GM12872 (cell line): ENCODE data around the gene ARHGAP25.

Experiments
- CTCF ChIP-seq: IDR thresholded peaks from 3 replicates; pipeline ENCODE4 v1.5.1; 2011; ENCODE audit warnings: low read depth, mild to moderate bottlenecking, low read length, moderate library complexity; ENCODE audit not compliant: insufficient read depth

ARHGAP25 gene

GRCh38 chr2:68738906-68739594, 4.4 kb downstream of the ARHGAP25 start:
- TF ChIP-seq CTCF: no peak

GRCh38 chr2:68739595-68740399, 5.2 kb downstream of the ARHGAP25 start:
- no peak for TF ChIP-seq CTCF

- no peak for TF ChIP-seq CTCF
Observed at GRCh38 chr2:68740400-68740914, 5.8 kb downstream of the ARHGAP25 start.

GRCh38 chr2:68741238-68741637, 6.6 kb downstream of the ARHGAP25 start:
- TF ChIP-seq CTCF: no peak

GRCh38 chr2:68741805-68742306, 7.2 kb downstream of the ARHGAP25 start:
- TF ChIP-seq CTCF: no peak

GRCh38 chr2:68742626-68743415, 8.2 kb downstream of the ARHGAP25 start:
- no peak for TF ChIP-seq CTCF

- no peak for TF ChIP-seq CTCF
Observed at GRCh38 chr2:68743531-68743930, 8.9 kb downstream of the ARHGAP25 start.
